ENCODE measurements around the gene MED15.
A peak's percentile ranks its signal among the peaks of the same experiment; 100 is the strongest.
"Not testable (repeated sequence)": the region's sequence is repeated elsewhere in the genome, so short reads cannot be mapped to it uniquely, and the experiment has no call there.

Gene MED15

GRCh38 chr22:20587206-20587958 is 80.0 kb downstream of the MED15 start:
- DNase-seq (ENCODE audit: insufficient read length, low spot score), result no peak
- TF ChIP-seq SPI1 (IDR thresholded peaks at IDR 0.05; ENCODE audit: low read depth, low read length) (no peak), PAX5 (IDR thresholded peaks at IDR 0.05; ENCODE audit: insufficient read depth, low read length, severe bottlenecking) (no peak), POLR2A (IDR thresholded peaks at IDR 0.05; ENCODE audit: low read depth, low read length) (no peak), POU2F2 (IDR thresholded peaks at IDR 0.05; ENCODE audit: low read depth, low read length) (no peak), POLR2AphosphoS5 (IDR thresholded peaks at IDR 0.05; ENCODE audit: low read depth, low read length) (no peak), TAF1 (IDR thresholded peaks at IDR 0.05; ENCODE audit: low read depth, low read length) (no peak)
- FAIRE-seq, result no peak

- TF ChIP-seq POLR2A (IDR thresholded peaks at IDR 0.05; ENCODE audit: low read depth, low read length) (no peak), POLR2AphosphoS5 (IDR thresholded peaks at IDR 0.05; ENCODE audit: low read depth, low read length) (no peak; the same call in none of the 2 replicates), PAX5 (IDR thresholded peaks at IDR 0.05; ENCODE audit: insufficient read depth, low read length, severe bottlenecking) (no peak), TAF1 (IDR thresholded peaks at IDR 0.05; ENCODE audit: low read depth, low read length) (no peak), SPI1 (IDR thresholded peaks at IDR 0.05; ENCODE audit: low read depth, low read length) (no peak), POU2F2 (IDR thresholded peaks at IDR 0.05; ENCODE audit: low read depth, low read length) (no peak)
Observed at GRCh38 chr22:20588092-20588842, 80.9 kb downstream of the MED15 start.

GRCh38 chr22:20588843-20589581 is 81.6 kb downstream of the MED15 start:
- DNase-seq (ENCODE audit: insufficient read length, low spot score), result no peak
- no peak for FAIRE-seq
- TF ChIP-seq POU2F2 (IDR thresholded peaks at IDR 0.05; ENCODE audit: low read depth, low read length) (no peak), PAX5 (IDR thresholded peaks at IDR 0.05; ENCODE audit: insufficient read depth, low read length, severe bottlenecking) (no peak), POLR2AphosphoS5 (IDR thresholded peaks at IDR 0.05; ENCODE audit: low read depth, low read length) (peak; percentile 32; the same call in 1 of the 2 replicates), TAF1 (IDR thresholded peaks at IDR 0.05; ENCODE audit: low read depth, low read length) (no peak)

More at GRCh38 chr22:20588092-20588842, 80.9 kb downstream of the MED15 start:
- FAIRE-seq (no peak), DNase-seq (ENCODE audit: insufficient read length, low spot score) (no peak)

GRCh38 chr22:20589614-20590476 is 82.4 kb downstream of the MED15 start:
- DNase-seq (ENCODE audit: insufficient read length, low spot score) (no peak), FAIRE-seq (no peak)
- TF ChIP-seq SPI1 (IDR thresholded peaks at IDR 0.05; ENCODE audit: low read depth, low read length) (no peak), POLR2AphosphoS5 (IDR thresholded peaks at IDR 0.05; ENCODE audit: low read depth, low read length) (no peak), TAF1 (IDR thresholded peaks at IDR 0.05; ENCODE audit: low read depth, low read length) (no peak), PAX5 (IDR thresholded peaks at IDR 0.05; ENCODE audit: insufficient read depth, low read length, severe bottlenecking) (no peak), POU2F2 (IDR thresholded peaks at IDR 0.05; ENCODE audit: low read depth, low read length) (no peak)

GRCh38 chr22:20590477-20591294 is 83.3 kb downstream of the MED15 start:
- DNase-seq (ENCODE audit: insufficient read length, low spot score), result no peak
- no peak for FAIRE-seq
- no peak for TF ChIP-seq POU2F2 (IDR thresholded peaks at IDR 0.05; ENCODE audit: low read depth, low read length)
- no peak for TF ChIP-seq PAX5 (IDR thresholded peaks at IDR 0.05; ENCODE audit: insufficient read depth, low read length, severe bottlenecking)
- no peak for TF ChIP-seq POLR2A (IDR thresholded peaks at IDR 0.05; ENCODE audit: low read depth, low read length)
- no peak for TF ChIP-seq SPI1 (IDR thresholded peaks at IDR 0.05; ENCODE audit: low read depth, low read length)
- no peak for TF ChIP-seq TAF1 (IDR thresholded peaks at IDR 0.05; ENCODE audit: low read depth, low read length)
- no peak for TF ChIP-seq POLR2AphosphoS5 (IDR thresholded peaks at IDR 0.05; ENCODE audit: low read depth, low read length)

- DNase-seq (ENCODE audit: insufficient read length, low spot score) (no peak), FAIRE-seq (no peak)
- TF ChIP-seq TAF1 (IDR thresholded peaks at IDR 0.05; ENCODE audit: low read depth, low read length), result no peak
Observed at GRCh38 chr22:20591295-20591645, 83.9 kb downstream of the MED15 start.

- FAIRE-seq (no peak), DNase-seq (ENCODE audit: insufficient read length, low spot score) (no peak)
- TF ChIP-seq PAX5 (IDR thresholded peaks at IDR 0.05; ENCODE audit: insufficient read depth, low read length, severe bottlenecking), result no peak
- no peak for TF ChIP-seq POU2F2 (IDR thresholded peaks at IDR 0.05; ENCODE audit: low read depth, low read length)
- no peak for TF ChIP-seq POLR2AphosphoS5 (IDR thresholded peaks at IDR 0.05; ENCODE audit: low read depth, low read length)
- no peak for TF ChIP-seq SPI1 (IDR thresholded peaks at IDR 0.05; ENCODE audit: low read depth, low read length)
- no peak for TF ChIP-seq POLR2A (IDR thresholded peaks at IDR 0.05; ENCODE audit: low read depth, low read length)
- no peak for TF ChIP-seq TAF1 (IDR thresholded peaks at IDR 0.05; ENCODE audit: low read depth, low read length)
Observed at GRCh38 chr22:20591660-20592310, 84.4 kb downstream of the MED15 start.

- not testable (repeated sequence) for DNase-seq (ENCODE audit: insufficient read length, low spot score); FAIRE-seq
Observed at GRCh38 chr22:20594038-20594437, 86.6 kb downstream of the MED15 start.

GRCh38 chr22:20594486-20594885 is 87.1 kb downstream of the MED15 start:
- not testable (repeated sequence) for DNase-seq (ENCODE audit: insufficient read length, low spot score); FAIRE-seq
